SK-N-SH treated with all-trans-retinoic acid at 6 μM for 48 hours (cell line): Measurements from ENCODE around the gene TSSC4.

ENCODE experiments used
- ATAC-seq: fragments of 200-7000 bp; cut with Tn5 transposase; 3 replicates; pipeline ENCODE4 v1.9.1; 2020; ENCODE audit warnings: mild to moderate bottlenecking, moderate library complexity
- ARNTL ChIP-seq: fragments of 450-650 bp; formaldehyde crosslinking; IDR thresholded peaks from 2 replicates; pipeline ENCODE4 v1.5.0; 2020; ENCODE audit warnings: low read depth, mild to moderate bottlenecking, moderate library complexity, borderline replicate concordance
- BACH2 ChIP-seq: fragments of 250-450 bp; sonication (Bioruptor Pico); IDR thresholded peaks from 2 replicates; pipeline ENCODE4 v1.9.0; 2021; ENCODE audit warnings: mild to moderate bottlenecking, borderline replicate concordance
- CREB5 ChIP-seq: fragments of 250-450 bp; sonication (Bioruptor Pico); IDR thresholded peaks from 2 replicates; pipeline ENCODE4 v1.5.1; 2020; ENCODE audit warnings: low read depth, mild to moderate bottlenecking, moderate library complexity
- CSDC2 ChIP-seq: fragments of 250-450 bp; sonication (Bioruptor Pico); IDR thresholded peaks from 2 replicates; pipeline ENCODE4 v1.5.0; 2020; ENCODE audit warnings: mild to moderate bottlenecking, moderate library complexity
- CSRNP3 ChIP-seq: fragments of 250-450 bp; sonication (Bioruptor Pico); IDR thresholded peaks from 2 replicates; pipeline ENCODE4 v1.5.1; 2021; ENCODE audit warnings: mild to moderate bottlenecking, moderate library complexity
- GLIS3 ChIP-seq: fragments of 250-450 bp; sonication (Bioruptor Pico); IDR thresholded peaks from 2 replicates; pipeline ENCODE4 v1.5.0; 2020; ENCODE audit warnings: mild to moderate bottlenecking, moderate library complexity
- ISL1 ChIP-seq: fragments of 250-450 bp; sonication (Bioruptor Pico); IDR thresholded peaks from 2 replicates; pipeline ENCODE4 v2.1.2; 2022; ENCODE audit warnings: mild to moderate bottlenecking, moderate library complexity
- OSR1 ChIP-seq: fragments of 250-450 bp; sonication (Bioruptor Pico); IDR thresholded peaks from 2 replicates; pipeline ENCODE4 v1.8.0; 2022; ENCODE audit warnings: moderate library complexity, mild to moderate bottlenecking, inconsistent platforms
- POU6F1 ChIP-seq: fragments of 250-450 bp; sonication (Bioruptor Pico); IDR thresholded peaks from 2 replicates; pipeline ENCODE4 v1.8.0; 2021; ENCODE audit warnings: low read depth, mild to moderate bottlenecking, moderate library complexity, borderline replicate concordance
- PPARA ChIP-seq: fragments of 250-450 bp; sonication (Bioruptor Pico); IDR thresholded peaks from 2 replicates; pipeline ENCODE4 v1.5.0; 2020; ENCODE audit warnings: mild to moderate bottlenecking, borderline replicate concordance
- RARB ChIP-seq: fragments of 250-450 bp; sonication (Bioruptor Pico); IDR thresholded peaks from 2 replicates; pipeline ENCODE4 v1.8.0; 2021; ENCODE audit warnings: mild to moderate bottlenecking, moderate library complexity
- SNAI2 ChIP-seq: fragments of 250-450 bp; sonication (Bioruptor Pico); IDR thresholded peaks from 2 replicates; pipeline ENCODE4 v1.5.0; 2020; ENCODE audit warnings: mild to moderate bottlenecking, moderate library complexity
- TCF4 ChIP-seq: fragments of 250-450 bp; sonication (Bioruptor Pico); IDR thresholded peaks from 2 replicates; pipeline ENCODE4 v1.8.0; 2021; ENCODE audit warnings: mild to moderate bottlenecking, moderate library complexity, borderline replicate concordance
- TOX ChIP-seq: fragments of 250-450 bp; sonication (Bioruptor Pico); IDR thresholded peaks from 2 replicates; pipeline ENCODE4 v1.8.0; 2021; ENCODE audit warnings: mild to moderate bottlenecking, moderate library complexity, borderline replicate concordance
- TSHZ2 ChIP-seq: fragments of 250-450 bp; sonication (Bioruptor Pico); IDR thresholded peaks from 2 replicates; pipeline ENCODE4 v1.5.0; 2020; ENCODE audit warnings: mild to moderate bottlenecking, moderate library complexity
- ZC3H10 ChIP-seq: fragments of 250-450 bp; sonication (Bioruptor Pico); IDR thresholded peaks from 2 replicates; pipeline ENCODE4 v1.5.1; 2021; ENCODE audit warnings: mild to moderate bottlenecking, moderate library complexity
- ZFP3 ChIP-seq: fragments of 250-450 bp; sonication (Bioruptor Pico); IDR thresholded peaks from 2 replicates; pipeline ENCODE4 v1.5.0; 2020; ENCODE audit warnings: mild to moderate bottlenecking, moderate library complexity
- ZFP30 ChIP-seq: fragments of 450-650 bp; formaldehyde crosslinking; IDR thresholded peaks from 2 replicates; pipeline ENCODE4 v1.5.0; 2022; ENCODE audit warnings: mild to moderate bottlenecking, moderate library complexity
- ZNF565 ChIP-seq: fragments of 450-650 bp; formaldehyde crosslinking; conservative IDR thresholded peaks from 2 replicates; pipeline ENCODE4 v1.5.0; 2020; ENCODE audit warnings: low read depth, mild to moderate bottlenecking, moderate library complexity
- ZNF70 ChIP-seq: fragments of 450-650 bp; formaldehyde crosslinking; IDR thresholded peaks from 2 replicates; pipeline ENCODE4 v1.5.0; 2020; ENCODE audit warnings: mild to moderate bottlenecking, moderate library complexity

TSSC4 gene

GRCh38 chr11:2443406-2443805, 42.9 kb downstream of the TSSC4 start:
- TF ChIP-seq OSR1 (CRISPR knock-in tag) (no peak), CREB5 (no peak), POU6F1 (CRISPR knock-in tag) (no peak), PPARA (CRISPR knock-in tag) (no peak), CSDC2 (CRISPR knock-in tag) (no peak), ZC3H10 (CRISPR knock-in tag) (no peak), GLIS3 (CRISPR knock-in tag) (no peak), TOX (CRISPR knock-in tag) (no peak)
- no peak for ATAC-seq

GRCh38 chr11:2443881-2444820, 43.6 kb downstream of the TSSC4 start, which contains the start of gene TRPM5:
TSS of gene TRPM5 (minus strand) at chr11:2444514. CDS start at chr11:2423036, 21,478 bp downstream.
- TF ChIP-seq ZNF70 (CRISPR knock-in tag) (no peak), GLIS3 (CRISPR knock-in tag) (no peak), TCF4 (CRISPR knock-in tag) (no peak), OSR1 (CRISPR knock-in tag) (no peak), CSRNP3 (CRISPR knock-in tag) (no peak), ARNTL (CRISPR knock-in tag) (no peak), POU6F1 (CRISPR knock-in tag) (no peak), ZFP30 (CRISPR knock-in tag) (no peak), ZNF565 (CRISPR knock-in tag) (no peak), ISL1 (CRISPR knock-in tag) (no peak), TOX (CRISPR knock-in tag) (no peak), RARB (CRISPR knock-in tag) (no peak), TSHZ2 (no peak)
- TF ChIP-seq, all 23 proteins: peak for 0
- ATAC-seq = no peak

- no peak for ATAC-seq
- TF ChIP-seq ISL1 (CRISPR knock-in tag) = no peak
- TF ChIP-seq TCF4 (CRISPR knock-in tag) = no peak
- TF ChIP-seq GLIS3 (CRISPR knock-in tag) = no peak
- TF ChIP-seq PPARA (CRISPR knock-in tag) = no peak
- no peak for TF ChIP-seq ZNF70 (CRISPR knock-in tag)
- no peak for TF ChIP-seq BACH2 (CRISPR knock-in tag)
- no peak for TF ChIP-seq ARNTL (CRISPR knock-in tag)
- TF ChIP-seq ZFP3 (CRISPR knock-in tag) = no peak
- TF ChIP-seq CREB5 = no peak
- TF ChIP-seq SNAI2 = no peak
- no peak for TF ChIP-seq CSRNP3 (CRISPR knock-in tag)
Measured at GRCh38 chr11:2444821-2445745, 44.5 kb downstream of the TSSC4 start, which contains the start of gene KCNQ1. TSS of gene KCNQ1 (plus strand) at chr11:2445008. CDS start at chr11:2445099, 91 bp downstream.
